Measurements from ENCODE around the gene VPS54. TPM values are rescaled to one million over a fixed set of nuclear protein-coding genes. Genes with fewer than 3 reads are reported as not detected.

VPS54 gene
- total RNA-seq, 2 experiments from 2014 or later = 9.5 to 10.8 TPM

GRCh38 chr2:63875131-63875527 lies 144.1 kb downstream of the VPS54 start:
- no peak overlapping the region for H3K27ac Mint-ChIP-seq
- peaks cover 40% of the 10 kb centered on the region for H3K4me1 Mint-ChIP-seq (ENCODE audit: low read depth)

GRCh38 chr2:63874204-63875130 lies 144.8 kb downstream of the VPS54 start:
- no peak overlapping the region for H3K27ac ChIP-seq (ENCODE audit: low read depth in 1 of 2, low read length in 2 of 2)
- POLR2A ChIA-PET = no interaction called here
- intact Hi-C loops (cut with DNase I, micrococcal nuclease) = no loop called here
- H3K4me3 ChIP-seq (ENCODE audit: low read length) = no peak overlapping the region
- no peak for DNase-seq
- peaks cover 18% of the 10 kb centered on the region for H3K36me3 ChIP-seq (ENCODE audit: insufficient read depth, low read length)
- Mint-ChIP-seq H3K27me3 (no peaks in the 10 kb centered on the region), H3K36me3 (ENCODE audit: low read depth) (peaks cover 75% of the 10 kb centered on the region), H3K4me3 (no peak overlapping the region), H3K27ac (no peak overlapping the region), H3K4me1 (ENCODE audit: low read depth) (peaks cover 40% of the 10 kb centered on the region), H3K9me3 (no peaks in the 10 kb centered on the region)
- ATAC-seq (ENCODE audit: poor library complexity) = no peak
- no peak for TF ChIP-seq CTCF (IDR thresholded peaks at IDR 0.05)
- no peaks in the 10 kb centered on the region for H3K9me3 ChIP-seq (ENCODE audit: control insufficient read depth in 1 of 2, insufficient read depth in 1 of 2, low read length in 2 of 2)
- no peaks in the 10 kb centered on the region for H3K4me1 ChIP-seq (ENCODE audit: insufficient read depth, low read length)
- CTCF ChIA-PET = interaction anchor here (0.7 to 1.2 kb wide), 2 partner anchors 13 to 148 kb away, joined by 3 read pairs; no protein-coding TSS in a partner anchor
- H3K27me3 ChIP-seq (ENCODE audit: control insufficient read depth in 1 of 2, insufficient read depth in 2 of 2, low read length in 2 of 2) = no peaks in the 10 kb centered on the region

More at GRCh38 chr2:63875131-63875527, 144.1 kb downstream of the VPS54 start:
- Histone ChIP-seq H3K9me3 (ENCODE audit: control insufficient read depth in 1 of 2, insufficient read depth in 1 of 2, low read length in 2 of 2) (no peaks in the 10 kb centered on the region), H3K27ac (ENCODE audit: low read depth in 1 of 2, low read length in 2 of 2) (no peak overlapping the region), H3K27me3 (ENCODE audit: control insufficient read depth in 1 of 2, insufficient read depth in 2 of 2, low read length in 2 of 2) (no peaks in the 10 kb centered on the region), H3K4me3 (ENCODE audit: low read length) (no peak overlapping the region), H3K4me1 (ENCODE audit: insufficient read depth, low read length) (no peaks in the 10 kb centered on the region), H3K36me3 (ENCODE audit: insufficient read depth, low read length) (peaks cover 18% of the 10 kb centered on the region)
- H3K4me3 Mint-ChIP-seq = no peak overlapping the region
- ChIA-PET CTCF (interaction anchor here (0.7 to 1.2 kb wide), 2 partner anchors 14 to 147 kb away, joined by 3 read pairs; no protein-coding TSS in a partner anchor), POLR2A (no interaction called here)
- ATAC-seq (ENCODE audit: poor library complexity) (no peak), DNase-seq (no peak)
- no peaks in the 10 kb centered on the region for H3K27me3 Mint-ChIP-seq
- peaks cover 74% of the 10 kb centered on the region for H3K36me3 Mint-ChIP-seq (ENCODE audit: low read depth)
- no peak for TF ChIP-seq CTCF (IDR thresholded peaks at IDR 0.05)
- no peaks in the 10 kb centered on the region for H3K9me3 Mint-ChIP-seq
- intact Hi-C loops (cut with DNase I, micrococcal nuclease) = no loop called here

GRCh38 chr2:63872571-63873328 lies 146.5 kb downstream of the VPS54 start:
- no peak for TF ChIP-seq CTCF (IDR thresholded peaks at IDR 0.05)
- Mint-ChIP-seq H3K9me3 (no peaks in the 10 kb centered on the region), H3K4me3 (no peak overlapping the region), H3K4me1 (ENCODE audit: low read depth) (peaks cover 35% of the 10 kb centered on the region), H3K36me3 (ENCODE audit: low read depth) (peaks cover 81% of the 10 kb centered on the region), H3K27me3 (no peaks in the 10 kb centered on the region), H3K27ac (no peak overlapping the region)
- Histone ChIP-seq H3K27ac (ENCODE audit: low read depth in 1 of 2, low read length in 2 of 2) (no peak overlapping the region), H3K36me3 (ENCODE audit: insufficient read depth, low read length) (peaks cover 22% of the 10 kb centered on the region), H3K9me3 (ENCODE audit: control insufficient read depth in 1 of 2, insufficient read depth in 1 of 2, low read length in 2 of 2) (no peaks in the 10 kb centered on the region), H3K27me3 (ENCODE audit: control insufficient read depth in 1 of 2, insufficient read depth in 2 of 2, low read length in 2 of 2) (no peaks in the 10 kb centered on the region), H3K4me3 (ENCODE audit: low read length) (no peak overlapping the region), H3K4me1 (ENCODE audit: insufficient read depth, low read length) (no peaks in the 10 kb centered on the region)
- intact Hi-C loops (cut with DNase I, micrococcal nuclease) = no loop called here
- ChIA-PET CTCF (interaction anchor here (0.9 kb wide), 1 partner anchor 12 kb away, joined by 3 read pairs; no protein-coding TSS in a partner anchor), POLR2A (interaction anchor here (0.7 kb wide), 1 partner anchor 96 kb away, joined by 3 read pairs; no protein-coding TSS in a partner anchor)
- DNase-seq = no peak
- no peak for ATAC-seq (ENCODE audit: poor library complexity)

All from CD4-positive, alpha-beta T cell (primary cell).